HuH-7.5 (cell line): ENCODE data around the gene STXBP5.
"Not testable (repeated sequence)": the region's sequence is repeated elsewhere in the genome, so short reads cannot be mapped to it uniquely, and the experiment has no call there.

Source experiments
- DNase-seq: peaks from one replicate; pipeline ENCODE4 v3.0.0; 2011; ENCODE audit warnings: low spot score

STXBP5 gene

DNA sequence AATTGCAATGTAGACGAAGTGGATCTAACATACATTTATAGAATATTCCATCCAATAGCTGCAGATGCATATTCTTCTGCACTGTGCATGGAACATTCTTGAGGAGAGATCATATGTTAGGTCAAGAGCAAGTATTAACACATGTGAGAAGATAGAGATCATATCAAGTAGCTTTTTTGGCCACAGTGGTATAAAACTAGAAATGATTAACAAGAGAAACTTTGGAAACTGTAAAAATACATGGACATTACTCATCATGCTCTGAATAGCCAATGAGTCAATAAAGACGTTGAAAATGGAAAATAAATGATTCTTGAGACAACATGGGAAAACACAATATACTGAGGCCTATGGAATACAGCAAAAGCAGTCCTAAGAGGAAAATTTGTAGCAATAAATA, 94.2 kb downstream of the STXBP5 start:
- DNase-seq: no peak

DNA sequence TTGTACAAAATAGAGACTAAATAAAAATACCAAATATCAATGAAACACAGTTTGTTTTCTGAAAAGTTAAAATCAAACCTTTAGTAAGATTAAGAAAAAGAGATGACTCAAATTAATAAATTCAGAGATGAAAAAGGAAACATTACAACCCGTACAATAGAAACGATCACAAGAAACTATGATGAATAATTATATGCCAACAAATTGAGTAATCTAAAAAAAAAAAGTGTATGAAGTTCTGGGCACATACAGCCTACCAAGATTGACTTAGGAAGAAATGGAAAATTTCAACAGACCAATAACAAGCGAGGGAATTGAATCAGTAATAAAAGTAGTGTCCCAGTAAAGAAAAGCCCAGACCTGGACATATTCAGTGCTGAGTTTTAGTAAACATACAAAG, 94.8 kb downstream of the STXBP5 start:
- no peak for DNase-seq

DNA sequence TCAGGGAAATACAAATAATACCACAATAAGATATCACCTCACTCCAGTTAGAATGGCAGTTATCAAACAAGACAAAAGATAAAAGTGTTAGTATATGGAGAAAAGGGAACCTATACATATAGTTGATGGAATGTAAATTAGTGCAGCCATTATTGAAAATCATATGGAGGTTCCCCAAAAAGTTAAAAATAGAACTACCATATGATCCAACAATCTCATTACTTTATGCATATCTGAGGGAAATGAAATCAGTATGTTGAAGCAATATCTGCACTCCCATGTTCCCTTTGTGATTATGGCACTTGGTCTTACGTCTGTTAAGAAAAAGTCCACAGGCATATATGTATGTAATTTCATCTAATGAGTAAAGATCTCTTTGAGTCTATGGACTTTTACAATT, 96.9 kb downstream of the STXBP5 start:
- DNase-seq: no peak

DNA sequence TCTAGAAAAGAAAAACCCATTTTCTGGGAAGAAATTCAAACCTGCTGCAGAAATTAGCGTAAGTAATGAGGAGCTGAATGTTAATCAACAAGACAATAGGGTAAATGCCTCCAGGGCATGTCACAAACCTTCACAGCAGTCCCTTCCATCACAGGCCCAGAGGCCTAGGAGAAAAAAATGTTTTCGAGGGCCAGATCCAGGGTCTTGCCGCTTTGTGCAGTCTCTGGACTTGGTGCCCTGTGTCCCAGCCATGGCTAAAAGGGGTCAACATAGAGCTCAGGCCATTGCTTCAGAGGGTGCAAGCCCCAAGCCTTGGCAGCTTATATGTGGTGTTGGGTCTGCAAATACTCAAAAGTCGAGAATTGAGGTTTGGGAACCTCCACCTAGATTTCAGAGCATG, 99.8 kb downstream of the STXBP5 start:
- DNase-seq: no peak

DNA sequence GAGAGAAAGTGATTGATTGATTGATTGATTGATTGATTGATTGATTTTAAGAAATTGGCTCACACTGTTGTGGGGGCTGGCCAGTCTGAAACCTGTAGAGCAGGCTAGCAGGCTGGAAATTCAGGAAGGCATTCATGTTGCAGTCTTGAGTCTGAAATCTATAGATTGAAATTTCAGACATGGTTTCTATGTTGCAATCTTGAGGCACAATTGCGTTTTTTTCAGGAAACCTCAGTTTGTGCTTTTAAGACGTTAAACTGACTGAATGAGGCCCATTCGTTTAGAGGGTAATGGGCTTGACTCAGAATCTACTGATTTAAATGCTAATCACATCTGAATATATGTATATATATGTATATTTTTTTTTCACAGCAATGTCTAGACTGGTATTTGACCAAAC, 106.3 kb downstream of the STXBP5 start:
- no peak for DNase-seq

DNA sequence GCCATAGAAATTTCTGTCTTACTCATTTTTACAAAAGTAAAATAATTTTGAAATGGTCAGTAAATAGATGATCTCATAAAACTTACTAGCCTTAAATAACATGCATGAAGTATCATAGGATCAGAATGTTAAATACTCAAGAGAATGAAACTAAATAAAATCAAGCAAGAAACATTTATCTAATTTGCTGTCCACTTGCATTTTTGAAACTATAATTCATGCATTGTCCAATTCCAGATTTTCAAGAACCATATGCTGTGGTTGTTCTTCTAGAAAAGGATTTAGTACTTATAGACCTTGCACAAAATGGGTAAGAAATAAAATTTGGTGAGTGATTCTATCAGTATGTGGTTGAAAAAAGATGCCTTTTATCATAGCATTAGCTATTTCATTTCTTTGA, 107.0 kb downstream of the STXBP5 start:
- no peak for DNase-seq

DNA sequence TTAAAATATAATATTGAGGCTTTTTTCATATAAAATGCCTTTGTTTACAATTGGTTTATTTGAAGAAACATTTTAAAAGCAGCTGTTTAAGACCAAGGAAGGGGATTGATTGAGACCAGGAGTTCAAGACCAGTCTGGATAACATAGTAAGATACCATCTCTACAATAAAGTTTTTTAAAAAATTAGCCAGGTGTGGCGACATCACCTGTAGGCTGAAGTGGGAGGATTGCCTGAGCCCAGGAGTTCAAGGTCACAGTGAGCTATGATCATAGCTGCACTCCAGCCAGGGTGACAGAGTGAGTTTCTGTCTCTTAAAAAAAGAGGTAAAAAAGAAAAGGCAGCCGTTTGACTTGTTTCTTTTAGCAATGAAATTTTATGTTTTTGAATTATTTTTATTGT, 117.0 kb downstream of the STXBP5 start:
- no peak for DNase-seq

DNA sequence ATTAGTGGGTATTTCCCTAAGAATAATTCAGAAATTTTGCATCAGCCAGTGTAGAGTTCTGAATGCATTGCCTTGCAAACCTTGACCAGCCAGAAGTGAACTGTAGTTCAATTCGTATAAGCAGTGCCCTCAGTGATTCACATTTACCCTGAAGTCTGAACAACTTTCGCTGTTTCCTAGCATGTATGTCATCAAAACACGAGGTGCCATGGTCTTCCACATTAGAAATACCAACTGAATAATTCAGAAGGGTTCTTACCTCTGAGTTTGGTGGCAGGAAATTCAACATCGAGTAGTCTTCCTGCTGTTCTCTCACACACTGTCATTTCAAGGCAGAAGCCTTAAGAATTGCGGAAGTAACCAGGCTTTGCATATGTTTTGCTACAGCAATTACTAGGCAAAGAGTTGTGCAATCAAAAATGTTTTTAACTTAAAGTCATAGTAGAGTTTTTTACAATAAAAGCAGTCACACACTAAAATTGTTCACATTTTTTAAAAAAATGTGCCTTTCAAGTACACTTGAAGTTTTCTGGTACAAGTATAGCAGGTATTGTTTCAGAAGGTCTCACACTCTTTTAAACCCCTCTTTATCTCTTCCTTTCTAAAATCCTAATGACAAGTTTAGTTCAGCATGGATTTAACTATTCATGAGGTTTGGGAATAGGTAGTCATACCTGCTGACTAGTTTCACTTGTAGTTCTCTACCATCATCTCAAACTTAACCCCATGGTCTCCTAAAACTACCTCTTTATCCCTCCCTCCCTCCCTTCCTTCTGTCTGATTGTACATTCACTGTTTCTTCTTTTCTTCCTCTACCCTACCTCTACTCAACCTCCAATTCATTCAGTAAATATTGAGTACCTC, 118.3 kb downstream of the STXBP5 start:
- no peak for DNase-seq

DNA sequence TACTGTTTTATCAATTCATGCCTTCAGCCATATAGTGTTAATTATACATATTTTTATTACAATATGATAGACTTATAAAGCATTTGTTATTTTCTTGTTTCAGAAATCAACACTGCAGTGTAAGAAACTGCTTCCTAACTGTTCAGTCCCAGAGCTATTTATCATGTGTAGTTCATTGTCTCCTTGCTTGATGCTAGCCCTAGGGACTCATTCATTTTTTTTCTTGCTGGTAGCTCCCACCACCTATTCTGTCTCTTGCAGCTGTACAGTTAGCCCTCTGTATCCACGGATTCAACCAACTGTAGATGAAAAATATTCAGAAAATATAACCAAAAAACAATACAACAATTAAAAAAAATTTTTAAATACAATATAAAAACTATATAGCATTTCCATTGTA, 121.3 kb downstream of the STXBP5 start:
- DNase-seq: no peak

DNA sequence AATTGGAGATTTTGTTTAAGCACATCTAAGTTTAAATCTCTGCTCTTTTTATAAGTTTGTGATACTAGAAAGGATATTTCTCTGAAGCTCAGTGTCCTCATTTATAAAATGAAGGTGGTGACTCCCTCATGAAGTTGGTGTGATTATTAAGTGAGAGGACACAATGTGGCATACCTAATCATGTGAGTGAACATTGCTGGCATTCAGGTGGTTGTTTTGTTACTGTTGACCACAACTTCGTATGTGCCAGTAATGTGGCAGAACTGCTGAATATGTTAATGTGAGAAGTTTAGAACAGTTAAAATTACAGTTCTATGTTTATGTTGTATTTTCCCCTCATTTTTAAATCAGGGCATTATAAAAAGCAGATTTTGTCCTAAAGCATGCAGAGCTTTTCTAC, 127.2 kb downstream of the STXBP5 start:
- DNase-seq: no peak

DNA sequence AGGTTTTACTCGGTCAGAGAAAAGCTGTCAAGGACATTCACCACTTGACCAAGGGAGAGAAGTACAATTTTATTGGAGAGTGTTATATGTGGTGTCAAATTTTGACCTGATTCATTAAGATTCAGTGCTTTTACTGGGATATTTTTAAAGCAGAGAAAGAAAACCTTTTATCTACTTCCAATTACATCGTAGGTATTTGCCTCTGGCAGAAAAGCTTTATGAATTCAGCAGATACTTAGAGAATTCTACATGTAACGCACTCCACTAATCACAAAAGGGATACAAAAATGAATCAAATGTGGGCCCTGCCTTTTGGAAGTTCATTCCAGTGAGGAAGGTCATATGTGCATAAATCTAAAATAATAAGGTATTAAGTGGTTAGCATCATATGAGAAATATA, 133.7 kb downstream of the STXBP5 start:
- DNase-seq: no peak

DNA sequence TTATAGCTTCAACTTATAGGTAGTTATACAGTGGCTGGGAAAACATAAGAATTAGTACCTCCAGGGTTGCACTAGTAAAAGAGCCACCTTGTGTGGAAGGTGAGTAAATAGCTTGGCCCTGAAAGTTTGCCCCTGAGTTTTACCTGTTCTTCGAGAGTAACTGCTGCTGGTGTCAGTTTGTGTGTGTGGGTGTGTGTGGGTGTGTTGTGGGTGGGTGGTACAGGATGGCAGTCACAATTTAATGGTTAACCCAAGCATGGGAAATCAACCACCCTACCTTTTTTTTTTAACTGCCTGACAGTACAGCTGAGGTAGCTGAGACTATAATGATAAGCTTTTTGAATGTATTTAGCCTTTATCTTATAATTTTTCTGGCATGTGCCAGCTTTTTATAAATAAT, 137.3 kb downstream of the STXBP5 start:
- DNase-seq: no peak

DNA sequence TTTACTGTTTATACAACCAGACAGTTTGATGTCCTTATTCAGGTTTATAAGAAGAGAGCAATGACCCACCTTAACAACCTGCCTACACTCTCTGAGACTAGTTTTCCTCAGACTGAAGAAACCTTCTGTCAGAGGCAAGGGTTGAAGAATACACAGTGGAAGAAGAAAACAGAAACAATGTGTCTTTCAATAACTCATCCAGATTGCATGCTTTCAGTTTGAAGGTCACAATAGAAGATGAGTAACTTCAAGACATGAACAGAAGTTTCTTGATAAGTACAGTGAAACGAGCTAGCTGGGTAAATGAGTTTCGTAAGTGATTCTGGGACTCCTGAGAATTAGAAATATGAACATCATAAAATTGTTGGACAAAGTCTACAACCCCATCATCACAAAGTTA, 141.7 kb downstream of the STXBP5 start:
- DNase-seq: no peak

DNA sequence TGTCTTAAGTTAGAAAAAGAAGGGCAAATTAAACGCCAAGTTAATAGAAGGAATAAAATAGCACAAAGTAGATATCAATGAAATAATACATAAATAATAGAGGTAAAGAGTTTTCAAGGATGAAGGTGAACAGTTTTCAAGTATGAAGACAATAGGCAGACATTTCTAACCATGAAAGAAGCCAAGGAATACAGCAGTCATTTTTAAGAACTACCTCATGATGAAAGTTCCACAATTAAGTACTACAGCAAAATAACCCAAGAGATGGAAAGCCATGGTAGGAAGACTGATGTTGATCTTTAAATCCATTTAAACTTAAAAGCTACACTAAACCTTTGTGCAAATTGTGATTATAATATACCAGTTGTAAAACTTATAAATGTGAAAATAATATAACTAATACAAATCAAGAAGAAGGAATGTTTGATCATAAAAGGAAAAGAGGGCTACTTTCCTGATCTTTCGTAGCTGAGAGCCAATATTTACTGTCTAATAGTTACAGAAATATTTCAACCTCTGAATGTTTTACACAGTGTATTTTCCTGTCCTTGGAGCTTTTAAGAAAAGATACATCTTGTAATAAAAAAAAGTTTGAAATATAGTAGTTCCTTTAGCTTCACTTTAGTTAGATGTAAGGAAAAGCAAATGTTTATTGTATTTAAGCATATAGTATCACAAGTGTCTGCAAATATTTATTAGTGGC, 143.1 kb downstream of the STXBP5 start:
- no peak for DNase-seq

DNA sequence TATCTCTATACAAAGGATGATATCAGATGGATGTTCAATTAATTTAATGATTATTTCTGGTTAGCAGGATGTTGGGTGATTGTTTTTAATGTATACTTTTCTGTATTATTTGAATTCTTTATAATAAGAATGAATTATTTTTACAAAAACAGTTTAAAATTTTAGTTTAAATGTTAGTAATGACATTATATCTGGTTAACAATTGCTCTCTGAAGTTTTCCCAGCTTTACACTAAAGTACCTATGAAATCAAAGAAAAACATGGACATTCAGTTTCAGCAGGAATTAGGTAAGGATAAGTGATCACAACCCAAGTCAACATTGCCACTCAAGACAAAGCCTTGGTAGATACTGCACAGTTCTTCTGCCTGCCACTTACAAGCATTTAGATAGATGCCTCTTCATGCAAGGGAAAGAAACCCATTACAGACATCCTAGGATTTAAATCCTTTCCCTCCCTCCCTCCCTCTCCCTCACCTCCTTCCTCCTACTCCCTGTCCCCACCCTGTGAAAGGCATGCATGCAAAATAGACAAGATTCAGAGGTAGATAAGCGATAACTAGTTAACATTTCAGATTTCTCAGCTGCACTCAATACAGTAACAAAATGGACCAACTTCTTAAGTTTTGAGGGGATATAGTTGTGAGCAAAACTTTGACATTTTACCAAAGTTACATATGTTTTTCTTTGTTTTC, 143.8 kb downstream of the STXBP5 start:
- DNase-seq: no peak

DNA sequence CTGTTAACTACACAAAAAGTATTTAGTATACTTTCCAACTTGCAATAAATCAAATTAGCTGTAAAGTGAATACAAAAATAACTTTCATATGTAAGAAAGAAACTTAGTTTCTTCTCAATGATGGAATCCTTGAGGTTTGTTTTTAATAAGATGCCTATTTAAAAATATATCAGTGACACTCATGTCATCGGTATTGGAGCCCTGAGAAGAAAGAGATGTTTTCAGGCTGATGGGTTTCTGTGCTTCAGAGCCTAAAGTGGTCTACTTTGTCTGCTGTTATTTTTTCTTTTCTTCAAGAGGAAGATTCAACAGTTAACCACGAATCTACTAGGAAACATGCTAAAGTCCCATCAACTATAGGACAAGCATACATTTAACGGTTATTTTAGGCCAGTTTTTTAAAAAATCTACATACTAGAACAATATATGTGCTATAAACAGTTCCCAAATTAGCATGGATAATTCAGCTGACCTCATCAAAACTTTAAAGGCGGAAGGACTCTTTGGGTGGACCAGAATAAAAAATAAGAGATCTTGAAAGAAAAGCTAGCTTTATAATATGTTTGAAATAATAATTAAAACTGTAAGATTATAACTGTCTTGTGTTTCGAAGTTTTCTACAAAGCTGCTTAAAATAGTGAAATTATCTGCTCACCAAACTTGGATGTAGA, 157.2 kb downstream of the STXBP5 start:
- no peak for DNase-seq

DNA sequence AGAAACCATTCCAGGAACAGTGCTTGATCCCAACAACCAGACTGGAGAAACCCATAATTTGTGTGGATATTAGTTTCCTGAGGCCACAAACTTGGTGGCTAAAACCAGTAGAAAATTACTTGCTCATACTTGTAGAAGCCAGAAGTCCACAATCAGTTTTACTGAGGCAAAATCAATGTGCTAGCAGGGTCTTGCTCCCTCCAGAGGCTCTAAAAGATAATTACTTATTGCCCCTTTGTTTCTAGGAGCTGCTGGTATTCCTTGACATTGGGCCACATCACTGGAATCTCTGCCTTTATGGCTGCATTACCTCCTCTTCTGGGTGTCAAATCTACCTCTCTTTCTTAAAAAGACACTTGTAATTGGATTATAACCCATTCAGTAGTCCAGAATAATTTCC, 162.1 kb downstream of the STXBP5 start:
- no peak for DNase-seq

DNA sequence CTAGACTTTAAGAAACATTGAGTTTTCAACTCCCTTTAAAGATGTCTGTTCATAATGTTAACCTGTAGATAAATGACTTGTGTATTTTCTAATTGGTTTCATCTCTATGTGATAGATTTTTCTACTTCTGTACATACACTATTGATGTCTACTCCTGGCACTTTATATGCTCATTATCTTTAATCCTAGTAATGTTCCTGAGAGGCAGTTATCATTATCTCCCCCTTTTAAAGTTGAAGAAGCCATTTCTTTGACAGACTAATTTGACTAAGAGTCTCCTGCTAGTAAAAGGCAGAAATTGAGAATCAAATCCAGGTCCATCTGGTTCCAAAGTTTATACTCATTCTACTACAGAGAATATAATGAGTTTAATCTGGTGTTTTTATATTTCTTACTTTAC, 167.1 kb downstream of the STXBP5 start:
- DNase-seq: no peak

DNA sequence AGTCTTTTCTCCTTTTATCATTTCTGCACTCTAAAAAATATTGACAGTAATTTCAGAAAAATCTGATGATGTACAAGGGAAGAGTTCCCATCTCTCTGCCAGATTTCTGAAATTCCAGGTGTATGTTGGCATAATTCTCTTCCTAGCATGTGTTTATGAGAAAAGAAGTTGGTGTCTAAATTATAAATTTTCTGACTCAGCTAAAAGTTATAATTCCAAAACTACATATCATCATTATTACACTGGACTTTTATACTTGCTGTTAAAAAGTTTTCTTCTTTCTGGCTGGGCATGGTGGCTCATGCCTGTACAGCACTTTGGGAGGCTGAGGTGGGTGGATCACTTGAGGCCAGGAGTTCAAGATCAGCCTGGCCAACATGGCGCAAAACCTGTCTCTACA, 168.6 kb downstream of the STXBP5 start:
- DNase-seq: no peak

DNA sequence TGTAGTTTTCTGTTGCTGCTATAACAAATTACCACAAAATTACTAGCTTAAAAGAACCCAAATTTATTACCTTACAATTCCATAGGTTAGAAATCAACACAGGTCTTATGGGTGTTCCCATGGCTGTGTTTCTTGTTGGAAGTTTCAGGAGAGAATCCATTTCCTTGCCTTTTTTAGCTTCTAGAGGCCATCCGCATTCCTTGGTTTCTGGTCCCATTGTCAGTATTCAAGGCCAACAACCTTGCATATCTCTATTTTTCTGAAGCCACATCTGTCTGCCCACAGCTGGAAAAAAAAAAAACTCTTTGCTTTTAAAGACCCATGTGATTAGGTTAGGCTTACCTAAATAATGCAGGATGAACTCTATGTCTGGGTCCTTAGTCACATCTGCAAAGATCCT, 174.6 kb downstream of the STXBP5 start:
- no peak for DNase-seq

DNA sequence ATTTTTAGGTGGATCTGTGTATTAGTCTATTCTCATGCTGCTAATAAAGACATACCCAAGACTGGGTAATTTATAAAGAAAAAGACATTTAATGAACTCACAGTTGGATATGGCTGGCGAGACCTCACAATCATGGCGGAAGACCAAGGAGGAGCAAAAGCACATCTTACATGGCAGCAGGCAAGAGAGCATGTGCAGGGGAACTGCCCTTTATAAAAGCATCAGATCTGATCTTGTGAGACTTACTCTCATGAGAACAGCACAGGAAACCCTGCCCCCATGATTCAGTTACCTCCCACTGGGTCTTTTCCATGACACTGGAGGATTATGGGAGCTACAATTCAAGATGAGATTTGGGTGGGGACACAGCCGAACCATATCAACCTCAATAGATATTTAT, 176.6 kb downstream of the STXBP5 start:
- not testable (repeated sequence) for DNase-seq

DNA sequence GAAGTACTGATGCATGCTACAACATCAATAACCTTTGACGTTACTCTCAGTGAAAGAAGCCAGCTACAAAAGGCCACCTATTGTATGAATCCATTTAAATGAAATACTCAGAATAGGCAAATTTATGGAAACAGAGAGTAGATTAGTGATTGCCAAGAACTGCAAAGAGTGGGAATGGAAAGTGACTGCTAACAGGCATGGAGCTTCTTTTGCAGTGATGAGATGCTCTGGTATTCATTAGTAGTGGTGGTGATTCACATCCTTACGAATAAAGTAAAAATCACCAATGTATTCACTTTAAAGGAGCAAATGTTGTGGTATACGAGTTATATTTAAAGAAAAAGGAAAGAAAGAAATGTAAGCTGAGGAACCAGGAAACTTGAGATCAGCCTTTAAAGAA, 177.5 kb downstream of the STXBP5 start:
- no peak for DNase-seq
